Bronchial epithelial cell (primary cell): ENCODE data around the gene MRPS10. TPM values are rescaled to one million over a fixed set of nuclear protein-coding genes. Genes with fewer than 3 reads are reported as not detected.

Experiments used
- DNase-seq: peaks from one replicate; pipeline ENCODE4 v3.0.0-alpha.2; 2010; ENCODE audit warnings: low read depth
- FAIRE-seq: peaks from 2 replicates; lab custom pipeline; 2011; peaks lifted over from hg19 to GRCh38; lab: Jason Lieb, UNC
- H3K27me3 ChIP-seq: 2 replicates; pipeline ENCODE4 v1.5.1; 2011; ENCODE audit warnings: low read length; ENCODE audit not compliant: control insufficient read depth, insufficient read depth
- H3K36me3 ChIP-seq: 2 replicates; pipeline ENCODE4 v1.5.1; 2011; ENCODE audit warnings: low read length; ENCODE audit not compliant: control insufficient read depth, insufficient read depth
- H3K4me3 ChIP-seq: 2 replicates; pipeline ENCODE4 v1.5.1; 2011; ENCODE audit warnings: mild to moderate bottlenecking, low read depth, low read length, control low read depth
- total RNA-seq: library from RNA; depleted of rRNA; stranded (reverse); fragments of >200 nt; gene quantifications from 2 replicates; pipeline ENCODE4 v1.2.1, GENCODE V29; 2014
- TF ChIP-seq, protein P1 (sequence below): IDR thresholded peaks from 2 replicates; pipeline ENCODE4 v1.5.1; 2011; ENCODE audit warnings: mild to moderate bottlenecking, moderate library complexity, low read length, control low read depth, inconsistent platforms; ENCODE audit not compliant: insufficient read depth, severe bottlenecking

Gene MRPS10
- total RNA-seq, 1 donor from 2014 or later, result 71.6 TPM

DNA sequence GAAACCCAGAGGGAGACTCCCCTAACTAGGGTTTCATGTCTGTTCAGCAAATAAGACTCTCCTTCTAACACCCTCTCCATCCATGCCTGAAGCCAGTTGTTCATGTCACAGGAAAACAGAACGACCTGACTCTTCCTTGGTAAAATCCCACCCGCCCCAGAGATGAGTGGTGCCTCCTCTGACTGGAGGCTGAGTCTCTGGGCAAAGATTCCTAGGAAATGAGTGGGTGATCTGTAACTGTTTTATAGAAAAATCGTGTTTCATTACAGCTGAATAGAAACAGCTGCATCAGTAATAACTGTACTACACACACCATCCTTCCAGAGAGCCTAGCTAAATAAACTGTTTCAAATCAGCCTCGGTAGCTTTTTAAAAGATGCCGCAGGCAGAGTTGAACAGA is 37.4 kb upstream of the MRPS10 start:
- H3K27me3 ChIP-seq, result no peaks in the 10 kb centered on the region
- TF ChIP-seq, protein P1, sequence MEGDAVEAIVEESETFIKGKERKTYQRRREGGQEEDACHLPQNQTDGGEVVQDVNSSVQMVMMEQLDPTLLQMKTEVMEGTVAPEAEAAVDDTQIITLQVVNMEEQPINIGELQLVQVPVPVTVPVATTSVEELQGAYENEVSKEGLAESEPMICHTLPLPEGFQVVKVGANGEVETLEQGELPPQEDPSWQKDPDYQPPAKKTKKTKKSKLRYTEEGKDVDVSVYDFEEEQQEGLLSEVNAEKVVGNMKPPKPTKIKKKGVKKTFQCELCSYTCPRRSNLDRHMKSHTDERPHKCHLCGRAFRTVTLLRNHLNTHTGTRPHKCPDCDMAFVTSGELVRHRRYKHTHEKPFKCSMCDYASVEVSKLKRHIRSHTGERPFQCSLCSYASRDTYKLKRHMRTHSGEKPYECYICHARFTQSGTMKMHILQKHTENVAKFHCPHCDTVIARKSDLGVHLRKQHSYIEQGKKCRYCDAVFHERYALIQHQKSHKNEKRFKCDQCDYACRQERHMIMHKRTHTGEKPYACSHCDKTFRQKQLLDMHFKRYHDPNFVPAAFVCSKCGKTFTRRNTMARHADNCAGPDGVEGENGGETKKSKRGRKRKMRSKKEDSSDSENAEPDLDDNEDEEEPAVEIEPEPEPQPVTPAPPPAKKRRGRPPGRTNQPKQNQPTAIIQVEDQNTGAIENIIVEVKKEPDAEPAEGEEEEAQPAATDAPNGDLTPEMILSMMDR, result no peak
- H3K36me3 ChIP-seq, result peaks cover 17% of the 10 kb centered on the region
- DNase-seq (no peak), FAIRE-seq (no peak)
- H3K4me3 ChIP-seq, result no peak overlapping the region

DNA sequence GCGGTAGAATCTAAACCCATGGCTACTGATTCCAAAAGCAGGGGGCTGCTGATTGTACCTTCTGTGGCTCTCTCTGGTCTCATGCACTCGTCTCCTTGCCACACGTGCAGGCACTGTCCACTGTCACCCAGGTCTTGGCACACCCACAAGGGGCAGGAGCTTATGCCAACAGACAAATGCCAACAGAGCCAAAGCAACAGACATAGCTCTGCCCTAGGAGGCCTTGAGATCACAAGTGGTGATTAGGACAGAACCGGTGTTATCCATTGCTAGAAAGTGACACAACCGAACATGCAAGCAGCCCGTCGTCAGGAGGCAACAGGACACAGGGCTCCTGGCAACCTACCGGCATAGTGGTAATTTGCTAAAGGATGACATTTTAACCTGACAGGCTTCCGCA is 36.8 kb upstream of the MRPS10 start:
- TF ChIP-seq, protein P1, result no peak
- peak; percentile 85 for FAIRE-seq
- DNase-seq, result no peak
- no peaks in the 10 kb centered on the region for H3K27me3 ChIP-seq
- H3K36me3 ChIP-seq, result peaks cover 16% of the 10 kb centered on the region
- no peak overlapping the region for H3K4me3 ChIP-seq

DNA sequence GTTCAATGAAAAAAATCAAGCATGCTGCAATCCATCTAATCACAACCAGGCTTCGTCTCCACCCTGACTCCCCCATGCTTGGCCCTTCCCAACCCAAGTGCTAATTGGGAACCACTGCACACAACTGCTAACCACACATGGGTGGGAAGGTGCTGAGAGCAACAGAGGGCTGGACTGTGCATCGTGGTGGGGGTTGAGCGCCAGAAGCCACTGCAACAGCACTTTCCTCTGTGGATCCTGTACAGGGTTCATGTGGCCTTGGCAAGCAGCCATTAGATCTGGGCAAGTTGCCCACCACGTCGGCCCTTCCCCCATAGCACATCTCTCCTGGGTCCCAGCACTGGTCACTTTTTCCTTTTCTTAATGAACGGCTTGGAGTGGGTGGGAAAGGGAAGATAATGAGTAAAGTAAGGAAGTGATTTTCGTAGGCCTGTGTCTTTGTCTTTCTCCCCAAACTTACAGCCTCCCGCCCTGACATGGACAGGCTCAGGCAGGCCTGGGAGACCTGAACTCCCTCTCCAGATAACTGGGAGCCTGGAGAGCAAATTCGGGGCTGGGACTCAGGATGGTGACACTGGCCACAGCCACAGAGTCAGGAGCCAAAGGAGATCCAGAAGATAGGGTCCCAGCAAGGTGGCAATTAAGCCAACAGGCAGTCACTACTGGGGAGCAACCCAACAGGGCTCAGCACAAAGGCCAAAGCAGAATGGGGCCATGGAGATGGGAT is 34.4 kb upstream of the MRPS10 start:
- FAIRE-seq (no peak), DNase-seq (no peak)
- no peaks in the 10 kb centered on the region for H3K27me3 ChIP-seq
- H3K36me3 ChIP-seq, result peaks cover 11% of the 10 kb centered on the region
- TF ChIP-seq, protein P1, result no peak
- H3K4me3 ChIP-seq, result no peak overlapping the region

DNA sequence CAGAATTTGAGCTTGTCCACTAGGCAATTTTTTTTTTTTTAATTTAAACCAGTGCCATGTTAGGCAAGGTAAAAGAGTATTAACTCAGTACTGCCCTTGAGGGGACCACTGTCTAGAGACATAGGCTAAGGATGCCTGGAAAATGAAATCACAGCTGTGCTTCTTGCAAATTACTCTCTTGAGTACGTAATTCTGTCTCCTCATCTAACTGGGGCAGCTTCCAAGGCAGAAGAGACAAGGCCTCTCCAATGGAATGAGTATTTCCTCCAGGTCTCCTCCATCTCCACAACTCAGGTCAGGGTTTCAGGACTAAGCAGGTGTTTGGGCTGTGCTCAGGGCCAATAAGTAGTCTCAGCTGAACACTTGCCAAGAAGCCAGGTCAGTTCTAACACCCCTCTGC is 33.8 kb upstream of the MRPS10 start:
- DNase-seq (no peak), FAIRE-seq (peak; percentile 93)
- Histone ChIP-seq H3K27me3 (no peaks in the 10 kb centered on the region), H3K4me3 (no peak overlapping the region), H3K36me3 (peaks cover 6% of the 10 kb centered on the region)
- TF ChIP-seq, protein P1, result no peak

DNA sequence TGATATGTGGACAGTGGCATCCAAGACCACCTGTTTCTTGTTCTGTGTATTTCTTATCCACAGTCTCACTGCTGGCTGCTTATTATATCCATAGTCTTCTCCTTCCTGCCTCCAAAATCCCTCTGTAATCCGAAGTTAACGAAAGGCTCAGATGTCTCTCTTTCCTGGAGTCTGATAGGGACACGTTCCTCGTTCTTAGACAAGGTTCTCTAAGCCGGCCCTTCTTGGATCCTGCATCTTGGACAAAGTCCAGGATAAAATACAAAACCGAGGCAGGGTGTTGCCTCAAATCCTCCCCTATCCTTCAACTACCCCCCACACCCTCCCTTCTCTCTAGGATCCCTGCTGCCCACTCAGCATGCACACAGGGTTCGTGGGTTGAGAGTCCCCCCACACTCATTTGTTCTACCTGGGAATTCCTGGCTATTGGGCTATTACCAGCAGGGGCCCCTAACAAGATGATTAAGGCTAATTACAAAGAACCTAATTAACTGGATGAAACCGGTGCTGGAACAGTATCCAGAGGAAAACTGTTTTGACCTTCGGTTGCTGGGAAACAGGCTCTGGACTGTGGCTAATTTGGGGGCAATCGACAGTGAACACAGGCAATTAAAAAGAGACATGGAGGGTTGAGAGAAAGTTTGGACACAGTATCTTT is 32.7 kb upstream of the MRPS10 start:
- H3K36me3 ChIP-seq, result peaks cover 6% of the 10 kb centered on the region
- H3K4me3 ChIP-seq, result no peak overlapping the region
- TF ChIP-seq, protein P1, result no peak
- H3K27me3 ChIP-seq, result no peaks in the 10 kb centered on the region
- FAIRE-seq (no peak), DNase-seq (no peak)
